Kidney (tissue), 14 donors: ENCODE results near the gene ADGRF3. TPM values are rescaled to one million over a fixed set of nuclear protein-coding genes. Genes with fewer than 3 reads are reported as not detected.

Source experiments
- DNase-seq, 5 donors: peaks; one replicate each; pipeline ENCODE4 v3.0.0-alpha.2; 2013 to 2020
- FAIRE-seq: peaks from 2 replicates; lab custom pipeline; 2012; peaks lifted over from hg19 to GRCh38; lab: Jason Lieb, UNC
- H3K27ac ChIP-seq, 2 donors: one replicate each; pipeline ENCODE4 v1.7.0; 2013; ENCODE audit warnings: low read depth in 2 of 2, low read length in 2 of 2, inconsistent platforms in 1 of 2
- H3K27me3 ChIP-seq: one replicate; pipeline ENCODE4 v1.7.1; 2013; ENCODE audit warnings: low read length, inconsistent platforms; ENCODE audit not compliant: control insufficient read depth, insufficient read depth
- H3K36me3 ChIP-seq, 3 donors: one replicate each; pipeline versions ENCODE4 v1.7.0 to v1.7.1; 2013; ENCODE audit warnings: low read length in 3 of 3, control low read depth in 1 of 3, inconsistent platforms in 1 of 3; ENCODE audit not compliant: insufficient read depth in 3 of 3, control insufficient read depth in 2 of 3
- H3K4me1 ChIP-seq, 3 donors: one replicate each; pipeline versions ENCODE4 v1.7.0 to v1.7.1; 2013; ENCODE audit warnings: low read length in 3 of 3, inconsistent platforms in 1 of 3, low read depth in 1 of 3; ENCODE audit not compliant: control insufficient read depth in 2 of 3, insufficient read depth in 2 of 3
- H3K4me3 ChIP-seq, 3 donors: one replicate each; pipeline versions ENCODE4 v1.7.0 to v1.8.1; 2013; ENCODE audit warnings: low read length in 3 of 3, control low read depth in 1 of 3, inconsistent platforms in 1 of 3
- H3K9ac ChIP-seq, 3 donors: one replicate each; pipeline versions ENCODE4 v1.7.0 to v1.7.1; 2013; ENCODE audit warnings: low read length in 3 of 3, control low read depth in 1 of 3, inconsistent platforms in 1 of 3
- H3K9me3 ChIP-seq, 3 donors: one replicate each; pipeline versions ENCODE4 v1.7.0 to v1.7.1; 2013; ENCODE audit warnings: low read length in 3 of 3, control low read depth in 1 of 3, inconsistent platforms in 1 of 3; ENCODE audit not compliant: control insufficient read depth in 2 of 3, insufficient read depth in 1 of 3
- intact Hi-C: fragments of 100-400 bp; cut with DNase I; formaldehyde crosslinking; loops from one replicate; pipeline ENCODE4 v1.11.1; 2022
- polyA plus RNA-seq: library from polyadenylated mRNA; stranded (reverse); fragments of 350-450 nt; fragmentation: Illumina TruSeq; extraction: RNeasy Lipid Tissue Mini Kit (QIAGEN cat#74804); gene quantifications from one replicate; pipeline ENCODE4 v1.2.3, GENCODE V29; 2014; ENCODE audit warnings: low read depth, low replicate concordance; ENCODE audit not compliant: insufficient read depth
- total RNA-seq: library from RNA; stranded (reverse); fragmentation: NEBNext Ultra II Directional; extraction: Animal tissue kit (Norgen Biotek cat#: 25700); gene quantifications from one replicate; pipeline ENCODE4 v1.2.1, GENCODE V29; 2021
- TF ChIP-seq, protein P1 (sequence below): IDR thresholded peaks from 3 replicates; pipeline ENCODE4 v1.5.1; 2012; ENCODE audit warnings: mild to moderate bottlenecking, moderate library complexity, borderline replicate concordance; ENCODE audit not compliant: insufficient read depth; ENCODE audit errors: extremely low read depth
- donor health status: control.
- donor health status: control.
- donor health status: control.
- donor health status: control.
- donor health status: control.
- donor health status: DM: yes; HTN: yes; CAD: no.
- donor health status: Normal renal cell carcinoma (clear cell type).

The ADGRF3 gene
- total and polyA plus RNA-seq, 2 donors from 2014 or later, result 0.94 to 1.8 TPM

DNA sequence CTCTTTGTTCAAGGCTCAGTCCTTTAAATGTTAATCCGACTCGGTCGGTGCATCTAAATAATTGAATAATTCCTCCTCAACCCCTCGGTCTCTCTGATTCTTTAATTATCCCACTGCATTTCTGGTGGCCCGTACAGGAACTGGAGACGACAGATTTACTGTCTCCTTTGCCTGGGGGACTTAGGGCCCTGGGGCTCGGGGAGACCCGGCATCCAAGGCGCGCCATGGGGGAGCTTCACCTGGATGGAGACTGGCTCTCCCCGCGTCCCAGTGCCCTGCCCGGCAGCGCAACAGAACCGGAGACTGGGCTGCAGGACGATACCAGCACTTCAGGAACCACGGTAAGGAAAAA lies 48.3 kb downstream of the ADGRF3 start:
- peaks cover 0 to 10% (median 5%) of the 10 kb centered on the region in 3 donors for H3K4me1 ChIP-seq
- no peaks in the 10 kb centered on the region for H3K27me3 ChIP-seq
- no peaks in the 10 kb centered on the region for H3K36me3 ChIP-seq
- DNase-seq, result peak in 2 of 5 donors; percentile 16 to 21
- H3K9me3 ChIP-seq, result no peaks in the 10 kb centered on the region
- no peak for FAIRE-seq
- peak overlapping the region; percentile 91 to 92 for H3K27ac ChIP-seq
- intact Hi-C loops, result no loop called here
- TF ChIP-seq, protein P1, sequence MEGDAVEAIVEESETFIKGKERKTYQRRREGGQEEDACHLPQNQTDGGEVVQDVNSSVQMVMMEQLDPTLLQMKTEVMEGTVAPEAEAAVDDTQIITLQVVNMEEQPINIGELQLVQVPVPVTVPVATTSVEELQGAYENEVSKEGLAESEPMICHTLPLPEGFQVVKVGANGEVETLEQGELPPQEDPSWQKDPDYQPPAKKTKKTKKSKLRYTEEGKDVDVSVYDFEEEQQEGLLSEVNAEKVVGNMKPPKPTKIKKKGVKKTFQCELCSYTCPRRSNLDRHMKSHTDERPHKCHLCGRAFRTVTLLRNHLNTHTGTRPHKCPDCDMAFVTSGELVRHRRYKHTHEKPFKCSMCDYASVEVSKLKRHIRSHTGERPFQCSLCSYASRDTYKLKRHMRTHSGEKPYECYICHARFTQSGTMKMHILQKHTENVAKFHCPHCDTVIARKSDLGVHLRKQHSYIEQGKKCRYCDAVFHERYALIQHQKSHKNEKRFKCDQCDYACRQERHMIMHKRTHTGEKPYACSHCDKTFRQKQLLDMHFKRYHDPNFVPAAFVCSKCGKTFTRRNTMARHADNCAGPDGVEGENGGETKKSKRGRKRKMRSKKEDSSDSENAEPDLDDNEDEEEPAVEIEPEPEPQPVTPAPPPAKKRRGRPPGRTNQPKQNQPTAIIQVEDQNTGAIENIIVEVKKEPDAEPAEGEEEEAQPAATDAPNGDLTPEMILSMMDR, result no peak
- peak overlapping the region in 2 of 3 donors; percentile 75 to 90 for H3K9ac ChIP-seq
- peak overlapping the region in 2 of 3 donors; percentile 93 to 94 for H3K4me3 ChIP-seq

DNA sequence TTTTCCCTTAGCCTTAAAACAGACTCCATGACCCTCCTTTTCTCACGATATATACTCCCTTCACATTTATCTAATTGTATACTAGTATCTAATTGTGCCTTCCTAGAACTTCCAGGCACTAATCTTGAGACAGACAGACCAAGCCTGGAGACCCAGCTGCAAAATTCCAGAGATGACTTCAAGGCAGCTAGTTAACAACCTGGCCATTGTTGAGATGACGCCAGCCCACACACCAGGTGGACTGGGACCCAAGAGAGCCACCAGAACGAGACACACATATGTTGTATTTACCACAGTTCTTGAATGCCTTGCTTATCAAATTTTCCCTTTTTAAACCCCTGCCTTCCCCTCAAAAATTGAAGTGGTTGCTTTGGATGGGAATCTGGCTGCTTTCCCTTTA lies 49.5 kb downstream of the ADGRF3 start:
- DNase-seq (no peak), FAIRE-seq (no peak)
- Histone ChIP-seq H3K4me3 (no peak overlapping the region), H3K27ac (no peak overlapping the region), H3K4me1 (peaks cover 0 to 10% (median 5%) of the 10 kb centered on the region in 3 donors), H3K36me3 (no peaks in the 10 kb centered on the region), H3K27me3 (no peaks in the 10 kb centered on the region), H3K9ac (no peak overlapping the region), H3K9me3 (no peaks in the 10 kb centered on the region)
- TF ChIP-seq, protein P1, result no peak
- intact Hi-C loops, result no loop called here

DNA sequence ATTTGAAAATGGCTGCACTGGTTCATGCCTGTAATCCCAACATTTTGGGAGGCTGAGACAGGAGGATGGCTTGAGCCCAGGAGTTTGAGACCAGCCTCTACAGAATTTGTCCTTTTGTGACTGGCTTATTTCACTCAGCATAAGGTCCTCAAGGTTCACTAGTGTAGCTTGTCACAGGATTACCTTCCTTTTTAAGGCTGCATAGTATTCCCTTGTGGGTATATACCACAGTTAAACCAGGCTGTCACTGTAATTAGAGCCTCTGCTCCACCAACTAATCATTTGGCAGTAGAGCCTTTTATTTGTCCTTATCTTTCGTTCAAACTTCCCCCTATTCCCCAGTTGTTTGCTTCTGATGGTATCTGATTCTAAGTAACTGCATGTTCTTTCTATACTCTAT lies 51.1 kb downstream of the ADGRF3 start:
- Histone ChIP-seq H3K27ac (no peak overlapping the region), H3K9ac (no peak overlapping the region), H3K4me3 (no peak overlapping the region), H3K4me1 (peaks cover 0 to 9% (median 1%) of the 10 kb centered on the region in 3 donors), H3K36me3 (no peaks in the 10 kb centered on the region), H3K9me3 (no peaks in the 10 kb centered on the region), H3K27me3 (no peaks in the 10 kb centered on the region)
- TF ChIP-seq, protein P1, result no peak
- intact Hi-C loops, result no loop called here
- FAIRE-seq (no peak), DNase-seq (no peak)

DNA sequence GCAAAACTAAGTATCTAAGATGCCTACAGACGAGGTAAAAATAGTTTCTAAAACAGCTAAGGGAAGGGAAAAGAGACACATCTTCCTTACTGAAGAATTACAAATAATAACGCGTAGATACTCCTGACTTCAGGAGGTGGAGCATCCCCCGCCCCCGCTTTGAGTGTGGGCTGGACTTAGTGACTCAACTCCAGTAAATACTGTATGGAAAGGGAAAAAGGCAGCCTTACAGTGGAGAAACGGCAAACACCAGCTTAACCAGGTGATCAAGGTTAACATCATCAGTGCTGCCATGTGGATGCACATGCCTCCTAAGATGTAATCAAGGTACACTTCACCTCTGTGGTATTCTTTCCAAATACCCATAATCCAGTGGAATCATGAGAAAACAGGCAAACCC lies 53.9 kb downstream of the ADGRF3 start:
- TF ChIP-seq, protein P1, result no peak
- H3K36me3 ChIP-seq, result peaks cover 0 to 7% (median 3%) of the 10 kb centered on the region in 3 donors
- H3K4me1 ChIP-seq, result no peaks in the 10 kb centered on the region
- DNase-seq (no peak), FAIRE-seq (no peak)
- no peaks in the 10 kb centered on the region for H3K9me3 ChIP-seq
- no peaks in the 10 kb centered on the region for H3K27me3 ChIP-seq
- no peak overlapping the region for H3K4me3 ChIP-seq
- H3K9ac ChIP-seq, result no peak overlapping the region
- H3K27ac ChIP-seq, result no peak overlapping the region
- intact Hi-C loops, result no loop called here
